NCI-H226 (cell line): ENCODE results near the gene EGFL7.

Experiments
- DNase-seq: peaks from one replicate; pipeline ENCODE4 v3.0.0-alpha.2; 2015

Gene EGFL7

DNA sequence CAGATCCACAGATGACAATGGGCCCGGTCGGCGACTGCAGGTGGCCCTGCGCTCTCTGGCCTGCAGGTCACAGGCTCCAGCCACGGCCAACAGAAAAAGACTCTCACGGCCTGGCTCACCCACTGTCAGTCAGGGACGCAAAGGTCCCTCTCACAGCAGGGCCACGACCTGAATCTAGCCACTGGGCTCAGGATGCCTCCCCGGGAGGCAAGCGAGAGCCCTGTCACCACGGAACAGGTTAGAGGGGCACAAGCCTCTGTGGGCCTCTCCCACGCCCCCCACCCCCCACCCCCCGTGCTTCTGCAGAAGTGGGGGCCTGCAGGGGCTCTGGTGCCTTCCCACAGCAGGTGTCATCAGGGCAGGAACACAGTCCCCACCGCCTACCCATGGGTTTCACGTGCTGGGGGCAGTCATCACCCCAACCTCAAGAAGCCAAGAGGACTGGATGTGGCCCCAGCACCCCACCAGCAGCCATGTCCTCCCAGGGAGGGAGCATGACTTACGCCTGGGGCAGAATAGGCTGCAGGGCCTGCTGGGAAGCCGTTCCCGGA lies 17.3 kb upstream of the EGFL7 start:
- DNase-seq, result no peak

- no peak for DNase-seq
These were observed 16.6 kb upstream of the EGFL7 start for GRCh38 chr9:136645903-136646754.

DNA sequence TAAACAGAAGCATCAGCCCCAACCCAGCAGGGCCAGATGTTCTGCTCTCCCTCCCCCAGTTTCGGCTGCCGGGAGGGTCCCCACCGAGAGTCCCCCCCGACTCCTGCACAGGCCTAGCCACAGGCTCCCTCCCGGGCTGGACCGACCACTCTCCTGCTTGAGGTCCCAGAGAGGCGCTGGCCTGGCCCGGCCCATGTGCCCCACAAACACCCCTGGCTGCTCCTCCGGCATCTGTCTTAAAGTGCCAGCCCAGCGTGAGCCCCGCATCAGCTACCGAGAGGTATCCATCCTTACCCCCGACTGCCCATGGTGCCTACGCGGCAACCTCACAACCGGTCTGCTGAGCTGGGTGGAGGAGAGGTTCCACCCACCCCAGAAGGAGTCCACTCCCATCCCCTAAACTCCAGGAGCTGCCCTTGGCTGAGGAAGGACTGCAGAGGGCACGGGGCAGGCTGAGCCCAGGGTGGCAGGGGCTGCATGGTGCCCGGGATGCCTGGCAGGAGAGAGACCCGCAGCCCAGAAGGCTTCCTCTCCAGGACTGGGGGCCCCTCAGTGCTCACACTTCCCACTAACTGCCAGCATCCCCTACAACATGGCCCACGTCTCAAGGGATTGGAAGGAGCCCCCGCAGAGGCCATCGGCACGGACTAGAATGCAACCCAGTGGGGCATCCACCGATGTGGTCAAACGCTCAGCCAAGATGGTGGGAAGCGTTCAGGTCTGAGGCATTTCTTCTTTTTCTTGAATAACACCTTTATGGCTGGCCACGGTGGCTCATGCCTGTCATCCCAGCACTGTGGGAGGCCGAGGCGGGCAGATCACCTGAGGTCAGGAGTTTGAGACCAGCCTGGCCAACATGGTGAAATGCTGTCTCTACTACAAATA lies 15.6 kb upstream of the EGFL7 start:
- no peak for DNase-seq

GRCh38 chr9:136648751-136649150 lies 14.0 kb upstream of the EGFL7 start:
- no peak for DNase-seq

- no peak for DNase-seq
These were observed 12.7 kb upstream of the EGFL7 start for GRCh38 chr9:136650021-136650420.

DNA sequence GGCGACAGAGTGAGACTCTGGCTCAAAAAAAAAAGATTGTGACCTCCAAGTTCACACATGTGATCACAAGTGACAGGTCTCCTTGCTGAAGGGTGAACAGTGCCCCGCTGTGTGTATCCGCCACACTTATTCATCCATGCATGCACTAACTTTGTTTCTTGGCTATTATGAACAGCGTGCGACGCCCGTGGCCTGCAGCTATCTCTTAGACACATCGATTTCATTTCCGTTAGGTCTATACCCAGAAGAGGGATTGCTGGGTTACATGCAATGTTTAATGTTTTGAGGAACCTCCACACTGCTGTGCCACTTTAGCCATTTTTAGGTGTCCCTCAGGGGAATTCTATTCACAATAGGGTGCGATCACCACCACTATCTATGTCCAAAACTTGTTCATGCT lies 12.1 kb upstream of the EGFL7 start:
- DNase-seq, result no peak

DNA sequence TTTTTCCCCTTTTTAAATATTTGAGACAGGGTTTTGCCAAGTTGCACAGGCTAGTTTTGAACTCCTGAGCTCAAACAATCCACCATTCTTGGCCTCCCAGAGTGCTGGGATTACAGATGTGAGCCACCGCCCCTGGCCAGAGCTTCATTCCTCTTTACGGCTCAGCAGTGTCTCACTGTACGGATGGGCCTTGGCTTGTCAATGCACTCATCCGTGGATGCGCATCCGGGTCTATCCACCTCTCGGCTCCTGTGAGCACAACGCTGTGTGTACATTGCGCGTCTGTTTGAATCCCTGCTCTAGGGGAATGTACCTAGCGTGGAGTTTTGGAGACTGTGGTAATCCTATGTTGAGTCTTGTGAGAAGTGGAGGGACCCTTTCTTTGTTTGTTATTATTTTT lies 10.9 kb upstream of the EGFL7 start:
- DNase-seq, result no peak

DNA sequence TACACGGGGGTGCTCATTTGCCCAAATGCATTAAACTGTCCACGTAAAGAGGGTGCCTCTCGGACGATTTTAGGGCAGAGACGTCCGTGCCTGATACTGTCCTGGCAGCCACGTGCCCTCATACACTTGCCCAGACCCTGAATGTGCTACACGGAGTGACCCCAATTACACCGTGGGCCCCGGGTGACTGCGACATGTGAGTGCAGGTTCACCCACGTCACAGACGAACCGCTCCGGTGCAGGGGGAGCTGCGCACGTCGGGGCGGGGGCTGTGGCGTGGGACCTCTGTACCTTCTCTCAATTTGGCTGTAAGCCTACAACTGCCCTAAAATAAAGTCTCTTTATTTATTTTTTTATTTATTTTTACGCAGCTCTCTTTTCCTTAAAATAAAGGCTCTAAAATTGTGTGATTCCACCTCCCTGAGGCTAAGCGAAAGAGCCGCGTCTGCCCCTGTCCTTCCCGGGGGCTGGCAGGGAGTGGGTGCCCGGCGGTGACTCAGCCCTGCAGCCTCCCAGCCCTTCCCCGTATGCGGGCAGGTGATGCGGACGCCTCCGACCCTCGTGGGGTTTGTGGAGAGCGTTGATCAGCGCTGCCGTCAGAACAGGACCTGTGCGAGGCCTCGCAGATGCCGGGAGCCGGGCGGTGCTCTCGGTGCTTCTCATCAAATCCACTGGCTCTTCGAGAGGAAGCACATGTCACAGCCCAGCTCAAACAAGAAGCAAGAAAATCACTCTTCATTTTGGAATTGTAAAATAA lies 9.2 kb upstream of the EGFL7 start:
- no peak for DNase-seq

DNA sequence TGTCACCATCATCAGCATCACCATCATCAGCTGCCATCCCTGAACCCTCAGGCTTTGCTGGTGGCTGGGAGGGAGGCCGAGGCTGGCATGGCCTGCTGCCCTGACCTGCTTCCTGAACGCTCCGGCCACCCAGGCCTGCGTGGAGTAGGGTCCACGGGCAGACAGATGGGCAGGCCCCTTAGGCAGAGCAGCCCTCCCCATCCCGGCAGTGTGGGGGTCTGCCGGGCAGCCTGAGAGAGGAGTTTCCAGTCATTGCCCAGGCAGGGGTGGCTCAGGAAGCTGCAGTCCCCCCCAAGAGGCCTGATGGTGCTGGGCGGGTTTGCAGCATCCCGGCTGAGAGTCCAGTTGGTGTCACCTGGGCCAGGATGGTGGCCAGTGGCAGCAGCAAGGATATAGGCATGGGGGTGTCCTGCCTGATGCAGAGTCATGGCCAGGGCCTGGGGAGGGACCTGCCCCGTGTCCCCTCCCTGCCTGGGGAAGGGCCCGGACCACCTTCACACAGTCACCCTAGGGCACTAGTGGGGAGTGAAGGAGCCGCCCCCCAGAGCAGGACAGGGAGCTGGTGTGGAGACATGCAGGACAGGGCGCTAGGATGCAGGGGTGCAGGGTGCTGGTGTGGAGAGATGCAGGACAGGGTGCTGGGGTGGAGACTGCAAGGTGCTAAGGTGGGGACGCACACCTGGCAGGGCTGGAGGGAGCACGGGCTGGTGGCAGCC lies 7.7 kb upstream of the EGFL7 start:
- no peak for DNase-seq

DNA sequence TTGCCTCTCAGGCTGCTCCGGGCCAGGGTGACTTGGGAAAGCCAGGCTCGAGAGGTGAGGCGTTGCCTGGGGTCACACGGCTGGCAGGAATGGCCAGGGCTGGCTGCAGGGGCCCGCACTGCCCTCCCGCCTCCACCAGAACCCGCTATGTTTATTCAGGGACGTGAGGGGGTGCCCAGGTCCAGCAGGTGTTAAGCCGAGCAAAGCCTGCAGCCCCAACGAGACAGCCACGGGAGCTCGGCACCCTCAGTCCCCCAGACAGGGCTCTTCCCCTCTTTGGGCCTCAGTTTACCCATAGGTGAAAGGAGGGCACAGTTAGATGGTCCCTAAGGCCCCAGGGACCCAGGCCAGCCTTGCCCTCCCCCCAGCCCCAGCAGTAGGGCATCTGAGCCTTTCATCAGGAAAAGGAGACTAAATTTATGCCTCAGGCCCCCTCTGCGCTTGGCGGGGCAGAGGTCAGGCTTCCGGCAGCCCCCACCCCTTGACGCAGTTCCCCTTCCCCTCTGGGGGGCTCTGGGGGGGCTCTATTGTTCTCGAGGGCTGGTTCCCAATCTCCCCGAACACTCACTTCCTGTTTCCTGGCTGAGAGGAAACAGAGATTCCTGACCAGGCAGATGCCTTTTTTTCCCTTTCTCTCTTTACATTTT lies 7.1 kb upstream of the EGFL7 start:
- DNase-seq, result no peak

DNA sequence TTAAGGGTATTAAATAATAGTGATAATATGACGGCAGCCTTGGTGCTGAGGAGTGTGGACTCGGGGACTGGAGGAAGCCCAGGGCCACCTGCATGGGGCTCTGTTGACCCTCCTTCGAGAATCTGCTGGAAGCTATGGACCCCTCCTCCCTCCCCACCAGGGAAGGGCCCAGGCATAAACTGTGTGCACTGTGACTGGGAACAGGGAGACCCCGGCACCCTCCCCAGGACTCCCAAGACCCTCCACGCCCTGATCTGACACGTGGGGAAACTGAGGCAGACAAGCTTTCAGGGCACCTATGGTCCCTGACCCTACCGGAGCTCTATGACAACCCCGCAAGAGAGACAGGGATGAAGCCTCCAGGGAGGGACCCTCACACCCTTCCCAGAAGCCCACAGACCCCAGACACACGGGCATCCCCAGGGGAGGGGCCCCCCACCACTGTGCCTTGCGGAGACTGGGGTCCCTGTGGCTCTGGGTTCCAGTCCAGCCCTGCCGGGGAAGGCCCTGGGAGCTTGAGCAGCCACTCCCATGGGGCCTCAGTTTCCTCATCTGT lies 6.5 kb upstream of the EGFL7 start:
- DNase-seq, result no peak

DNA sequence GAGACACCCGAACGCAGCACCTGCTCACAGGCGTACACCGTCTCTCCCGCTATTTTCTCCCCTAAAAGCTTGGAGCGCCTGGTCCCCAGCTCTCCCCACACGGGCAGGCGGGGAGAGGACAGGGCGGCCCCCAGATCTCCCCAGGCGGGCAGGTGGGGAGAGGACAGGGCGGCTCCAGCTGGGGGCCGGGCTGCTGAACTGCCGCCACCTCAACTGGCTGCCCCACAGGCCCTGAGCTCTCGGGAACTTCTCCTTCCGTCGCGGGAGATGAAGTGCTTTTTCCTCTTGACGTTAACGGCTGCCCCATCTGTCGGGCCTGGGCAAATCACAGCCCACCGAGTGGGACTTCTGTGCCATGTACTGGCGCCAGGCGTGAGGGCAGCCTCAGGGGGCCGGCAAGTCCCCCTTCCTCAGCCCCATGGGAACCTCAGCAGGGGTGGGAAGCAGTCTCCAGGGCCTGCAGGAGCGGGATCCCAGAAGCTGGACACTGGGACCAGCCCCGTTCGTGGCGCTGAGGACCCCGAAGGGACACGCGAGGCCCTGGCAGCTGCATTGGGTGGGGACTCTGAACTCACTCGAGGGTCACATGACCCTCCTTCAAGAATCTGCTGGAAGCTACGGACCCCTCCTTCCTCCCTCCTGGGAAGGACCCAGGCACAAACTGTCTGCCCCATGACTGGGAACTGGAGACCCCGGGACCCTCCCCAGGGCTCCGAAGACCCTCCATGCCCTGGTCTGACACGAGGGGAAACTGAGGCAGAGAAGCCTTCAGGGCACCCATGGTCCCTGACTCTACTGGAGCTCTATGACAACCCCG lies 5.7 kb upstream of the EGFL7 start:
- DNase-seq, result no peak

DNA sequence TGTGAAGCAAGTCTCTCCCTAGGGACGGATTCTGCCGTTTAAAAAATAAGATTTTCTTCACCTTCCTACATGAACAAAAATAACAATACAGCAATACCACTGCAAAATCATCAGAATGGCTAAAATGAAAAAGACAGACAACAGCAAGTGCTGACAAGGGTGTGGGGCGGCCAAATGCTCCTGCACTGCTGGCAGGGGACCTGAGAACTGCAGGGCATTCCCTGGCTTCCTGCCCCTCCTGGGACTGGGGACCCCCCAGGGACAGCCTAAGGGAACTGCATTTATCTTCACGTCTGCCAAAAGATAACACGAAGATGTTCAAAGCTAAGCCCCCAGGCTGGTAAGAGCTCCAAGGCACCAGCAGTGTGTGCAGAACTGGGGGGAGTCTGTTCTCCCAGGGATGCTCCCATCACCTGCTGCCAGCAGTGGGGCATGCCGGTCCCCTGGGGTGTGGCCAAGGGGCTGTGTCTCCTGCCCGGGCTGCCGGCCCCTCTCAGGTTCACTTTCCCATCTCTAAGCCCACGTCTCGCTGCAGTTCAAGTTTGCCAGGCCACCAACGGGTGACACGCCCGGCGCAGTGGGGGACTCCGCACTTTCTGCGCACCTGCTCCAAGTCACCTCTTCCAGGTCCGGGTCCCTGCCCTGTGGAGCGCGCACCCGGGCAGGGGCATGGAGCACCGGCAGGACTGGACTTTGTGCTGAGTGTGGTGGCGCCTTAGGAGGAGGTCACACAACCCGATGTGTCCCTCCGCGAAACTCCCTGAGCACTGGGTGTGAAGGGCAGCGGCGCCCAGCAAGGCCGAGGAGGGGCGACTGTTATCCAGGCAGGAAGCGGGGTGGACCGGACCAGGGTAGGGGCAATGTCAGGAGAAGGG lies 4.5 kb upstream of the EGFL7 start:
- no peak for DNase-seq

GRCh38 chr9:136658849-136659535 lies 3.7 kb upstream of the EGFL7 start:
- DNase-seq, result no peak

GRCh38 chr9:136659861-136660784 lies 2.6 kb upstream of the EGFL7 start:
- no peak for DNase-seq

- DNase-seq, result no peak
These were observed 1.7 kb upstream of the EGFL7 start for GRCh38 chr9:136660971-136661550.

- DNase-seq, result no peak
These were observed 933 bp upstream of the EGFL7 start for GRCh38 chr9:136661641-136662325.
